ENCODE data around the gene JMJD8. TPM values are rescaled to one million over a fixed set of nuclear protein-coding genes. Genes with fewer than 3 reads are reported as not detected.
A peak's percentile ranks its signal among the peaks of the same experiment; 100 is the strongest.

The JMJD8 gene
- total RNA-seq, 4 donors from 2014 or later = 40.0 to 261 (median 58.6) TPM

DNA sequence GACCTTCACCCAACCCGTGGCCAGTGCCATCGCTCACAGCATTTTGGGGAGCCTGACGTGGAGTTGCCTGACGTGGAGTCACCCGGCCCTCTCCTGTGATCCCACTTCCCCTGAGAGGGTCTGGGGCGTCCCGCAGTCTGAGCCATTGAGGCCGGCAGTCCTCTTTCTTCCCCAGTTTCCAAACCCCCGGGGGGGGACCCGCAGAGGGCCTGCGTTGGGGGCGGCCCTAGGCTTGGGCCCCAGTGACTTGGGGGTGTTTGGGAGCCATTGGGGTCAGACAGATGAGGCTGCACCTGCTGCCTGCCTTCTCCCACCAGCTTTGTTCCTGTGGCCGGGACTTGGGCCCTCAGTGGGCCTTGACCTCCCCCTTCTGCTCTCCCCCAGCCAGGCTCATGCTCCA is 14.5 kb downstream of the JMJD8 start:
- whole genome bisulfite sequencing, 2 donors (ENCODE audit: low coverage in 1 of 2) = 94% methylated on average over 11 of the region's 13 CpGs; no CpG with 5 or more reads in 1 of the 2 donors
- Histone ChIP-seq H3K9me3 (no peaks in the 10 kb centered on the region), H3K36me3 (peaks cover 0 to 26% (median 5%) of the 10 kb centered on the region in 4 donors), H3K27me3 (no peaks in the 10 kb centered on the region), H3K4me1 (peaks cover 9 to 25% (median 16%) of the 10 kb centered on the region in 4 donors), H3K4me3 (no peak overlapping the region), H3K27ac (peak overlapping the region in 1 of 4 donors; percentile 89)
- in situ Hi-C loops (cut with MboI; ENCODE audit: low pct_ligation_motif_present in 1 of 4, low pct_unique_long_range_greater_than_20kb in 1 of 4, low sequenced_read_pairs in 3 of 4) = no loop called here
- no peak for DNase-seq
- TF ChIP-seq, protein P1, sequence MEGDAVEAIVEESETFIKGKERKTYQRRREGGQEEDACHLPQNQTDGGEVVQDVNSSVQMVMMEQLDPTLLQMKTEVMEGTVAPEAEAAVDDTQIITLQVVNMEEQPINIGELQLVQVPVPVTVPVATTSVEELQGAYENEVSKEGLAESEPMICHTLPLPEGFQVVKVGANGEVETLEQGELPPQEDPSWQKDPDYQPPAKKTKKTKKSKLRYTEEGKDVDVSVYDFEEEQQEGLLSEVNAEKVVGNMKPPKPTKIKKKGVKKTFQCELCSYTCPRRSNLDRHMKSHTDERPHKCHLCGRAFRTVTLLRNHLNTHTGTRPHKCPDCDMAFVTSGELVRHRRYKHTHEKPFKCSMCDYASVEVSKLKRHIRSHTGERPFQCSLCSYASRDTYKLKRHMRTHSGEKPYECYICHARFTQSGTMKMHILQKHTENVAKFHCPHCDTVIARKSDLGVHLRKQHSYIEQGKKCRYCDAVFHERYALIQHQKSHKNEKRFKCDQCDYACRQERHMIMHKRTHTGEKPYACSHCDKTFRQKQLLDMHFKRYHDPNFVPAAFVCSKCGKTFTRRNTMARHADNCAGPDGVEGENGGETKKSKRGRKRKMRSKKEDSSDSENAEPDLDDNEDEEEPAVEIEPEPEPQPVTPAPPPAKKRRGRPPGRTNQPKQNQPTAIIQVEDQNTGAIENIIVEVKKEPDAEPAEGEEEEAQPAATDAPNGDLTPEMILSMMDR (IDR thresholded peaks at IDR 0.05) = no peak
- no peak for TF ChIP-seq POLR2AphosphoS5 (IDR thresholded peaks at IDR 0.05)
- TF ChIP-seq POLR2A (IDR thresholded peaks at IDR 0.05) = no peak
- no peak for TF ChIP-seq EP300 (IDR thresholded peaks at IDR 0.05; ENCODE audit: low read depth)
- intact Hi-C loops (cut with DNase I; ENCODE audit: low total_unique reads) = no loop called here

DNA sequence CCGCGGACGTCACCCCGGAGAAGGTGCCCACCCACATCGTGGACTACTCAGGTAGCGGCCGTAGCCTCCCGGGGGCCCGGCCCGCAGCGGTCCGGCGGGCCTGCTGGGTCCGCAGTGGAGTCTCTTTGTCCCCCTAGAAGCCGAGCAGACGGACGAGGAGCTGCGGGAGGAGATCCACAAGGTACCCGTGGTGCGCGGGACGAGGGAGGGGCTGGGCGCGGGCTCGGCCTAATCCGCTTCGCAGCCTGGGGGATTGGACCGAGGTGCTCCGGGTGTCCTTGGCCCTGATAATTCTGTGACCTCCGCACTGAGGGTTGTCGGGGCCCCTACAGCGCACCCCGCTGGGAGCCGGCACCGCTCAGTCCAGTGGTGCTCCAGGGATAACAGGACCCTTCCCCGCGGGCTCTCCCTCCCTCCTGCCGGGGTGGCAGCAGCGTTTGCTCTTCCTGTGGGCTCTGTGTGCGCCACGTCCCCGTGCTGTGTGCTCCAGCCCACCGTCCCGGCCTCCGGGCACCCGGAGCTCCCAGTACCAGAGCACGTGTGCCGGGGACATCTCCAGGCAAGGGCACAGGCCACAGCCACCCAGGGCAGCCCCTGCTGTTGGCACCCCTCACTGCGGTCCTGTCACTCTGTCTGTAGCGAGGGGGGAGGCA is 15.5 kb downstream of the JMJD8 start:
- no peak for DNase-seq
- in situ Hi-C loops (cut with MboI; ENCODE audit: low pct_ligation_motif_present in 1 of 4, low pct_unique_long_range_greater_than_20kb in 1 of 4, low sequenced_read_pairs in 3 of 4) (no loop called here), intact Hi-C loops (cut with DNase I; ENCODE audit: low total_unique reads) (no loop called here)
- H3K9me3 ChIP-seq = no peaks in the 10 kb centered on the region
- H3K4me1 ChIP-seq = peaks cover 9 to 20% (median 15%) of the 10 kb centered on the region in 4 donors
- H3K36me3 ChIP-seq = peaks cover 0 to 26% (median 5%) of the 10 kb centered on the region in 4 donors
- no peaks in the 10 kb centered on the region for H3K27me3 ChIP-seq
- H3K4me3 ChIP-seq = peak overlapping the region; percentile 80 to 99 (median 88)
- TF ChIP-seq POLR2AphosphoS5 (IDR thresholded peaks at IDR 0.05) = no peak
- no peak for TF ChIP-seq POLR2A (IDR thresholded peaks at IDR 0.05)
- WGBS, 2 donors (ENCODE audit: low coverage in 1 of 2) = 11% methylated on average over 24 of the region's 50 CpGs; no CpG with 5 or more reads in 1 of the 2 donors
- peak overlapping the region; percentile 89 to 94 (median 90) for H3K27ac ChIP-seq

DNA sequence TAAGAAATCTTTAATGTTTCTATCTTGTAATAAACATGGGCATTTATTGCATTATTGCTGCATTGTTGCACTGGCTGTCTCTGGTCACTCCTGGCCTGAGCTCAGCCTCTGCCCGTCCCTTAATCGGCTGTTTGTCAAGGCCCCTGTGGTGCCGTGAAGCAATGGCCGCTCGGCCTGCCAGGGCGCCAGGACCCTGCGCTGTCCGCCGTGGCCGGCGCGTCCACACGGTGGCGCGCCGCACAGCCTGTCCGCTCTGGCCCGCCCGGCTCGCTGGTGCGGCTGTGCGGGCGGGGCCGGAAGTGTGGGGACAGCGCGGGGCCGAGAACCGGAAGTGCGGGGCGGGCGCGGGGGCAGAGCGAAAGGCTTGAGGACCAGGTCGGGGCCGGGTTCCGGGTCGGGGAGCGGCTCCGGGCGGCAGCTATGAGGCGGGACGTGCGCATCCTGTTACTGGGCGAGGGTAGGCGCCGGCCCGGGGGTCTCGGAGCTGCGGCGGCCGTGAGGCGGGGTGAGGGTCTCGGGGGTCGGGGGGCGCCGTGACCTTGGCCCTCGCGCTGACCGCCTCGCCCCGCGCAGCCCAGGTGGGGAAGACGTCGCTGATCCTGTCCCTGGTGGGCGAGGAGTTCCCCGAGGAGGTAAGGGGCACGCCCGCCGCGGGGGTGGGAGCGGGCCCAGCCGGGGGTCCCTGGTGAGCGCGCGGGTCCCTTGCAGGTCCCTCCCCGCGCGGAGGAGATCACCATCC is 16.2 kb downstream of the JMJD8 start, which contains the start of gene RHOT2:
Gene RHOT2 (plus strand): TSS at position 353 of the 739 bp plus-strand sequence. CDS start 68 bp downstream, at position 421.
- TF ChIP-seq, protein P1 (IDR thresholded peaks at IDR 0.05) = peak; percentile 57 to 94 (median 71)
- TF ChIP-seq POLR2AphosphoS5 (IDR thresholded peaks at IDR 0.05) (peak; percentile 71 to 89 (median 82)), POLR2A (IDR thresholded peaks at IDR 0.05) (peak; percentile 81), EP300 (IDR thresholded peaks at IDR 0.05; ENCODE audit: low read depth) (no peak)
- peaks cover 9 to 20% (median 15%) of the 10 kb centered on the region in 4 donors for H3K4me1 ChIP-seq
- DNase-seq = peak; percentile 96
- H3K9me3 ChIP-seq = no peaks in the 10 kb centered on the region
- in situ Hi-C loops (cut with MboI; ENCODE audit: low pct_ligation_motif_present in 1 of 4, low pct_unique_long_range_greater_than_20kb in 1 of 4, low sequenced_read_pairs in 3 of 4) = no loop called here
- peaks cover 0 to 26% (median 5%) of the 10 kb centered on the region in 4 donors for H3K36me3 ChIP-seq
- intact Hi-C loops (cut with DNase I; ENCODE audit: low total_unique reads) = no loop called here
- peak within 1 kb of the TSS; percentile 89 to 94 (median 90) for H3K27ac ChIP-seq
- WGBS, 2 donors (ENCODE audit: low coverage in 1 of 2) = 1% methylated on average over 16 of the region's 78 CpGs; no CpG with 5 or more reads in 1 of the 2 donors
- peak within 1 kb of the TSS; percentile 80 to 99 (median 88) for H3K4me3 ChIP-seq
- H3K27me3 ChIP-seq = no peaks in the 10 kb centered on the region

DNA sequence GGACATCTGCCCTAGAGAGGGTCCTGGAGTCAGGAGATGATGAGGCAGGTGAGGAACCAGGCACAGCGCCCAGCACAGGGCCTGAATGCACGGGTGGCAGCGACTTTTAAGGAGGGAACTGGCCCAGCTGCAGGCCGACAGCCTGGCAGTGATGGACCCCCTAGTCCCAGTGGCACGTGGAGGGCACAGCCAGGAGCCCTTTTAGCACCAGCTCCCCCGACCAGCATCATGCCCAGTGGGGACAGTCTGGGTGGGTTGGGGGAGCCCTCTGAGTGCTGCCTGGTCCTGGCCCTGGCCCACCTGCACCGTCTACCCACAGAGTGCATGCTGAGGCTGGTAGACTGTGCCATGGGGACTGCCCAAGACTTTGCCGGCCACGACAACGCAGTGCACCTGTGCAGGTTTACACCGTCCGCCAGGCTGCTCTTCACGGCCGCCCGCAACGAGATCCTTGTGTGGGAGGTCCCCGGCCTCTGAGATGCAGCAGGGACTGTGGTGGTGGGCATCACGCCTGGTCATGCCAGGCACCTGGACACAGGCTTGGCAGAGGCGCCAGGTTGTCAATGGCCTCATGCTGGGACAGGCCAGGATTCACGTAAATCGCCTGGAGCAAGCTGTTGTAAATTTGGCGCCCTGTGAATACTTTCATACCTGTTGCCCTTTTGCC is 16.9 kb downstream of the JMJD8 start:
- no peaks in the 10 kb centered on the region for H3K27me3 ChIP-seq
- intact Hi-C loops (cut with DNase I; ENCODE audit: low total_unique reads) = no loop called here
- H3K4me3 ChIP-seq = no peak overlapping the region
- H3K9me3 ChIP-seq = no peaks in the 10 kb centered on the region
- peaks cover 9 to 20% (median 15%) of the 10 kb centered on the region in 4 donors for H3K4me1 ChIP-seq
- H3K27ac ChIP-seq = peak overlapping the region; percentile 89 to 94 (median 90)
- in situ Hi-C loops (cut with MboI; ENCODE audit: low pct_ligation_motif_present in 1 of 4, low pct_unique_long_range_greater_than_20kb in 1 of 4, low sequenced_read_pairs in 3 of 4) = no loop called here
- no peak for DNase-seq
- peaks cover 0 to 22% (median 5%) of the 10 kb centered on the region in 4 donors for H3K36me3 ChIP-seq
- WGBS, 2 donors (ENCODE audit: low coverage in 1 of 2) = 74% methylated on average over 20 of the region's 22 CpGs; no CpG with 5 or more reads in 1 of the 2 donors
- no peak for TF ChIP-seq POLR2AphosphoS5 (IDR thresholded peaks at IDR 0.05)
- TF ChIP-seq, protein P1 (IDR thresholded peaks at IDR 0.05) = no peak
- TF ChIP-seq POLR2A (IDR thresholded peaks at IDR 0.05) = no peak
- no peak for TF ChIP-seq EP300 (IDR thresholded peaks at IDR 0.05; ENCODE audit: low read depth)

All from transverse colon (tissue), 4 donors.